HEK293 (cell line): ENCODE results near the gene KDM4B.

Source experiments
- CTCF ChIA-PET: fragments of 350-600 bp; formaldehyde crosslinking; extraction: SDS; loops from one replicate; lab custom pipeline; 2021; ENCODE audit warnings: antibody characterized with exemption; lab: Yijun Ruan, JAX
- POLR2A ChIA-PET: fragments of 300-600 bp; formaldehyde crosslinking; extraction: SDS; loops from one replicate; lab custom pipeline; 2020; ENCODE audit warnings: antibody characterized with exemption, inconsistent platforms; lab: Yijun Ruan, JAX
- H3K27ac ChIP-seq: fragments of 200-500 bp; sonication (Bioruptor generic); 2 replicates; pipeline ENCODE4 v1.5.1; 2014; ENCODE audit warnings: low read depth, low read length, control low read depth, inconsistent platforms; ENCODE audit errors: extremely low read depth
- H3K36me3 ChIP-seq, 2 experiments: fragments of 200-500 bp in 1 of 2; sonication (Bioruptor generic) in 1 of 2; 1 replicate in 1 of 2; 2 replicates in 1 of 2; pipeline ENCODE4 v1.5.1; 2014 to 2017; ENCODE audit warnings: inconsistent platforms in 2 of 2, low read length in 2 of 2; ENCODE audit not compliant: control insufficient read depth in 2 of 2, insufficient read depth in 1 of 2
- H3K4me1 ChIP-seq: fragments of 200-500 bp; sonication (Bioruptor generic); 2 replicates; pipeline ENCODE4 v1.5.1; 2014; ENCODE audit warnings: mild to moderate bottlenecking, low read length, inconsistent platforms; ENCODE audit not compliant: control insufficient read depth, insufficient read depth
- H3K4me3 ChIP-seq: 2 replicates; pipeline ENCODE4 v1.5.1; 2011; ENCODE audit warnings: low read depth, mild to moderate bottlenecking, control low read depth, low read length, moderate library complexity
- H3K9me3 ChIP-seq: fragments of 200-500 bp; sonication (Bioruptor generic); 2 replicates; pipeline ENCODE4 v1.5.1; 2014; ENCODE audit warnings: low read depth, low read length, inconsistent platforms; ENCODE audit not compliant: control insufficient read depth, insufficient read depth
- BCL11B ChIP-seq: fragments of 450-650 bp; formaldehyde crosslinking; IDR thresholded peaks from 2 replicates; pipeline ENCODE4 v1.5.1; 2016; ENCODE audit warnings: low read depth, missing biosample characterization, missing genetic modification characterization
- IKZF3 ChIP-seq: fragments of 450-650 bp; IDR thresholded peaks from 2 replicates; pipeline ENCODE4 v1.5.0; 2018; ENCODE audit warnings: missing biosample characterization, mild to moderate bottlenecking, missing genetic modification characterization, moderate library complexity
- OVOL3 ChIP-seq: fragments of 450-650 bp; formaldehyde crosslinking; IDR thresholded peaks from 2 replicates; pipeline ENCODE4 v1.5.1; 2016; ENCODE audit warnings: missing biosample characterization, missing genetic modification characterization
- PRDM1 ChIP-seq: fragments of 450-650 bp; formaldehyde crosslinking; IDR thresholded peaks from 2 replicates; pipeline ENCODE4; 2016; ENCODE audit warnings: missing biosample characterization, missing genetic modification characterization
- RBAK ChIP-seq: fragments of 450-650 bp; formaldehyde crosslinking; IDR thresholded peaks from 2 replicates; pipeline ENCODE4 v1.5.1; 2016; ENCODE audit warnings: missing biosample characterization, missing genetic modification characterization
- SETDB1 ChIP-seq: IDR thresholded peaks from one replicate; pipeline ENCODE4 v1.6.1; 2017; ENCODE audit warnings: mild to moderate bottlenecking, low read length, moderate library complexity, mixed read lengths; ENCODE audit not compliant: insufficient read length
- TRIM28 ChIP-seq: IDR thresholded peaks from 2 replicates; pipeline ENCODE4 v1.6.1; 2011; ENCODE audit warnings: low read length, control low read depth, borderline replicate concordance
- ZBTB6 ChIP-seq: fragments of 450-650 bp; formaldehyde crosslinking; IDR thresholded peaks from 2 replicates; pipeline ENCODE4 v1.5.1; 2017; ENCODE audit warnings: missing biosample characterization, missing genetic modification characterization
- ZFP37 ChIP-seq: fragments of 450-650 bp; formaldehyde crosslinking; IDR thresholded peaks from 2 replicates; pipeline ENCODE4 v1.5.1; 2016; ENCODE audit warnings: missing biosample characterization, missing genetic modification characterization
- ZNF138 ChIP-seq: fragments of 450-650 bp; formaldehyde crosslinking; IDR thresholded peaks from 2 replicates; pipeline ENCODE4 v1.5.1; 2016; ENCODE audit warnings: missing biosample characterization, missing genetic modification characterization, borderline replicate concordance
- ZNF174 ChIP-seq: fragments of 450-650 bp; formaldehyde crosslinking; IDR thresholded peaks from 2 replicates; pipeline ENCODE4 v1.5.0; 2017; ENCODE audit warnings: missing biosample characterization, mild to moderate bottlenecking, missing genetic modification characterization
- ZNF223 ChIP-seq: fragments of 450-650 bp; formaldehyde crosslinking; IDR thresholded peaks from 2 replicates; pipeline ENCODE4 v1.5.1; 2016; ENCODE audit warnings: missing biosample characterization, missing genetic modification characterization
- ZNF280D ChIP-seq: fragments of 450-650 bp; formaldehyde crosslinking; IDR thresholded peaks from 2 replicates; pipeline ENCODE4 v1.5.1; 2016; ENCODE audit warnings: missing biosample characterization, missing genetic modification characterization
- ZNF324 ChIP-seq: fragments of 450-650 bp; formaldehyde crosslinking; IDR thresholded peaks from 2 replicates; pipeline ENCODE4 v1.5.1; 2016; ENCODE audit warnings: missing biosample characterization, missing genetic modification characterization
- ZNF426 ChIP-seq: fragments of 450-650 bp; formaldehyde crosslinking; IDR thresholded peaks from 2 replicates; pipeline ENCODE4 v1.5.1; 2017; ENCODE audit warnings: missing biosample characterization, missing genetic modification characterization, mild to moderate bottlenecking, inconsistent platforms, moderate library complexity
- ZNF639 ChIP-seq: fragments of 450-650 bp; formaldehyde crosslinking; IDR thresholded peaks from 2 replicates; pipeline ENCODE4 v1.5.1; 2016; ENCODE audit warnings: missing biosample characterization, missing genetic modification characterization
- ZNF76 ChIP-seq: fragments of 450-650 bp; formaldehyde crosslinking; IDR thresholded peaks from 2 replicates; pipeline ENCODE4; 2016; ENCODE audit warnings: low read depth, missing biosample characterization, missing genetic modification characterization, borderline replicate concordance
- ZNF768 ChIP-seq: fragments of 450-650 bp; formaldehyde crosslinking; IDR thresholded peaks from 2 replicates; pipeline ENCODE4 v1.5.1; 2018; ENCODE audit warnings: missing biosample characterization, mild to moderate bottlenecking, missing genetic modification characterization
- ZNF837 ChIP-seq: fragments of 450-650 bp; formaldehyde crosslinking; IDR thresholded peaks from 2 replicates; pipeline ENCODE4 v1.5.1; 2016; ENCODE audit warnings: missing biosample characterization, missing genetic modification characterization
- TF ChIP-seq, protein P1 (sequence below): fragments of 450-650 bp; formaldehyde crosslinking; IDR thresholded peaks from 2 replicates; pipeline ENCODE4 v1.5.1; 2017; ENCODE audit warnings: missing biosample characterization, missing genetic modification characterization
- TF ChIP-seq, protein P2 (sequence below): fragments of 450-650 bp; formaldehyde crosslinking; IDR thresholded peaks from 2 replicates; pipeline ENCODE4 v1.5.1; 2016; ENCODE audit warnings: missing biosample characterization, missing genetic modification characterization
- TF ChIP-seq, protein P3 (sequence below): fragments of 450-650 bp; IDR thresholded peaks from 2 replicates; pipeline ENCODE4 v1.5.1; 2018; ENCODE audit warnings: missing biosample characterization, mild to moderate bottlenecking, missing genetic modification characterization

KDM4B gene

GRCh38 chr19:5110546-5110945 is 141.6 kb downstream of the KDM4B start:
- H3K4me3 ChIP-seq, result no peak overlapping the region
- H3K9me3 ChIP-seq, result no peaks in the 10 kb centered on the region
- H3K36me3 ChIP-seq, result peaks cover 0 to 34% of the 10 kb centered on the region in 2 experiments; a peak in 2 of 3 replicates
- ChIA-PET POLR2A (no interaction called here), CTCF (no interaction called here)
- no peak overlapping the region for H3K27ac ChIP-seq
- TF ChIP-seq ZNF324 (tag by site-specific recombination), result no peak
- no peak for TF ChIP-seq TRIM28
- TF ChIP-seq, protein P1, sequence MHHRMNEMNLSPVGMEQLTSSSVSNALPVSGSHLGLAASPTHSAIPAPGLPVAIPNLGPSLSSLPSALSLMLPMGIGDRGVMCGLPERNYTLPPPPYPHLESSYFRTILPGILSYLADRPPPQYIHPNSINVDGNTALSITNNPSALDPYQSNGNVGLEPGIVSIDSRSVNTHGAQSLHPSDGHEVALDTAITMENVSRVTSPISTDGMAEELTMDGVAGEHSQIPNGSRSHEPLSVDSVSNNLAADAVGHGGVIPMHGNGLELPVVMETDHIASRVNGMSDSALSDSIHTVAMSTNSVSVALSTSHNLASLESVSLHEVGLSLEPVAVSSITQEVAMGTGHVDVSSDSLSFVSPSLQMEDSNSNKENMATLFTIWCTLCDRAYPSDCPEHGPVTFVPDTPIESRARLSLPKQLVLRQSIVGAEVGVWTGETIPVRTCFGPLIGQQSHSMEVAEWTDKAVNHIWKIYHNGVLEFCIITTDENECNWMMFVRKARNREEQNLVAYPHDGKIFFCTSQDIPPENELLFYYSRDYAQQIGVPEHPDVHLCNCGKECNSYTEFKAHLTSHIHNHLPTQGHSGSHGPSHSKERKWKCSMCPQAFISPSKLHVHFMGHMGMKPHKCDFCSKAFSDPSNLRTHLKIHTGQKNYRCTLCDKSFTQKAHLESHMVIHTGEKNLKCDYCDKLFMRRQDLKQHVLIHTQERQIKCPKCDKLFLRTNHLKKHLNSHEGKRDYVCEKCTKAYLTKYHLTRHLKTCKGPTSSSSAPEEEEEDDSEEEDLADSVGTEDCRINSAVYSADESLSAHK, result no peak
- no peak for TF ChIP-seq RBAK (tag by site-specific recombination)
- TF ChIP-seq PRDM1 (tag by site-specific recombination), result no peak
- TF ChIP-seq BCL11B (tag by site-specific recombination), result no peak
- TF ChIP-seq, protein P2, sequence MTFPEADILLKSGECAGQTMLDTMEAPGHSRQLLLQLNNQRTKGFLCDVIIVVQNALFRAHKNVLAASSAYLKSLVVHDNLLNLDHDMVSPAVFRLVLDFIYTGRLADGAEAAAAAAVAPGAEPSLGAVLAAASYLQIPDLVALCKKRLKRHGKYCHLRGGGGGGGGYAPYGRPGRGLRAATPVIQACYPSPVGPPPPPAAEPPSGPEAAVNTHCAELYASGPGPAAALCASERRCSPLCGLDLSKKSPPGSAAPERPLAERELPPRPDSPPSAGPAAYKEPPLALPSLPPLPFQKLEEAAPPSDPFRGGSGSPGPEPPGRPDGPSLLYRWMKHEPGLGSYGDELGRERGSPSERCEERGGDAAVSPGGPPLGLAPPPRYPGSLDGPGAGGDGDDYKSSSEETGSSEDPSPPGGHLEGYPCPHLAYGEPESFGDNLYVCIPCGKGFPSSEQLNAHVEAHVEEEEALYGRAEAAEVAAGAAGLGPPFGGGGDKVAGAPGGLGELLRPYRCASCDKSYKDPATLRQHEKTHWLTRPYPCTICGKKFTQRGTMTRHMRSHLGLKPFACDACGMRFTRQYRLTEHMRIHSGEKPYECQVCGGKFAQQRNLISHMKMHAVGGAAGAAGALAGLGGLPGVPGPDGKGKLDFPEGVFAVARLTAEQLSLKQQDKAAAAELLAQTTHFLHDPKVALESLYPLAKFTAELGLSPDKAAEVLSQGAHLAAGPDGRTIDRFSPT (tag by site-specific recombination), result no peak
- H3K4me1 ChIP-seq, result no peaks in the 10 kb centered on the region

DNA sequence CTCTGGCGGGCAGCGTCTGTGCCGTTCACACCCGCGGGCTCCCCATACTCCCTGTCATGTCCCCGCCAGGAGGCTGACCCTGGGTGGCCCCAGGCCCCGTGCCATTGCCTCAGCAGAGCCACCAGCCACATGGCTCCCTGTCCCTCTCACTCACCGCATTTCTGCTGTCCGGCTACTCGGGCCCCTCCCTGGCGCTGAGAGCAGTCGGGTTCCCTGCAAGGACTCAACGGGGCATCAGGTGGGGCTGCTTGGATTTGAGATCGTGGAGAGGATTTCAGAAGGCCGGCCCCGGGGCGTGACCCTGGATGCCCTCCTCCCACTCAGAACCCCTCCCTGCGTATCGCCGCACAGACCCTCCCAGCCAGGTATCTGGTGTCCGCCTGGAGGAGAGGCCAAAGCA is 142.1 kb downstream of the KDM4B start:
- ChIA-PET CTCF (no interaction called here), POLR2A (no interaction called here)
- Histone ChIP-seq H3K4me1 (no peaks in the 10 kb centered on the region), H3K4me3 (no peak overlapping the region), H3K36me3 (peaks cover 0 to 32% of the 10 kb centered on the region in 2 experiments; a peak in 2 of 3 replicates), H3K9me3 (no peaks in the 10 kb centered on the region)
- no peak for TF ChIP-seq ZNF280D (tag by site-specific recombination)
- TF ChIP-seq, protein P3, sequence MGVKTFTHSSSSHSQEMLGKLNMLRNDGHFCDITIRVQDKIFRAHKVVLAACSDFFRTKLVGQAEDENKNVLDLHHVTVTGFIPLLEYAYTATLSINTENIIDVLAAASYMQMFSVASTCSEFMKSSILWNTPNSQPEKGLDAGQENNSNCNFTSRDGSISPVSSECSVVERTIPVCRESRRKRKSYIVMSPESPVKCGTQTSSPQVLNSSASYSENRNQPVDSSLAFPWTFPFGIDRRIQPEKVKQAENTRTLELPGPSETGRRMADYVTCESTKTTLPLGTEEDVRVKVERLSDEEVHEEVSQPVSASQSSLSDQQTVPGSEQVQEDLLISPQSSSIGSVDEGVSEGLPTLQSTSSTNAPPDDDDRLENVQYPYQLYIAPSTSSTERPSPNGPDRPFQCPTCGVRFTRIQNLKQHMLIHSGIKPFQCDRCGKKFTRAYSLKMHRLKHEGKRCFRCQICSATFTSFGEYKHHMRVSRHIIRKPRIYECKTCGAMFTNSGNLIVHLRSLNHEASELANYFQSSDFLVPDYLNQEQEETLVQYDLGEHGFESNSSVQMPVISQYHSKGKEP (tag by site-specific recombination), result no peak
- no peak for TF ChIP-seq ZNF837 (tag by site-specific recombination)
- no peak for TF ChIP-seq SETDB1
- no peak for TF ChIP-seq ZNF639 (tag by site-specific recombination)
- TF ChIP-seq ZNF174 (tag by site-specific recombination), result no peak
- no peak for TF ChIP-seq ZBTB6
- no peak for TF ChIP-seq ZNF426 (tag by site-specific recombination)
- no peak for TF ChIP-seq ZFP37 (tag by site-specific recombination)
- no peak for TF ChIP-seq ZNF76
- TF ChIP-seq OVOL3, result no peak
- no peak for TF ChIP-seq ZNF768
- TF ChIP-seq ZNF138 (tag by site-specific recombination), result no peak
- no peak for TF ChIP-seq IKZF3
- no peak for TF ChIP-seq ZNF223 (tag by site-specific recombination)
- TF ChIP-seq, all 188 proteins: peak for 0
- H3K27ac ChIP-seq, result no peak overlapping the region
